Mammary epithelial cell (primary cell): ENCODE results near the gene TAF5L.

ENCODE experiments used
- EZH2 ChIP-seq: IDR thresholded peaks from 2 replicates; pipeline ENCODE4 v1.6.1; 2012; ENCODE audit warnings: low read length, inconsistent platforms, borderline replicate concordance
- TF ChIP-seq, protein P1 (sequence below), 2 donors: IDR thresholded peaks in 1 of 2; conservative IDR thresholded peaks in 1 of 2; 2 replicates each; pipeline ENCODE4 v1.5.1; 2011 to 2012; ENCODE audit warnings: inconsistent platforms in 2 of 2, low read length in 2 of 2, mild to moderate bottlenecking in 2 of 2, control low read depth in 1 of 2, low read depth in 1 of 2; ENCODE audit not compliant: insufficient read depth in 1 of 2; ENCODE audit errors: extremely low read depth in 1 of 2

DNA sequence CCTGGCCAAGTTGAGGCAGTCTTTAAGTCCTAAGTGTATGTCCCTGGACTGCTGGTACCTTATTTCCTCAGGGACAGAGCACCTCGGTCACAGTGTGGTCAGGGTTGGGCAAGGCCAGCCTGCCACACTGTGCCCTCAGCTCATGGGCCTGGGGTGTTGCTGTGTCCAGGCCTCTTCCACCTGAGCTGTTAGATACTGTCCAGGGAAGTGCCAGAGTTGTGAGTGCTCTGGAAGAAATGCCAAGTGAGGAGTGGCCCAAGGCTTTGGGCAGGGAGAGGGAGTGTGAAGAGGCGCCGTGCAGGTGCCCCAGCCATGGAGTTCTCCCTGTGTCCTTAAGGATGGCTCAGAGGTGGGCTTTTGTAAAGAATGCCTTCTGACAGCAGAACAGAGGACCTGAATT, 15.4 kb upstream of the TAF5L start:
- TF ChIP-seq, protein P1, sequence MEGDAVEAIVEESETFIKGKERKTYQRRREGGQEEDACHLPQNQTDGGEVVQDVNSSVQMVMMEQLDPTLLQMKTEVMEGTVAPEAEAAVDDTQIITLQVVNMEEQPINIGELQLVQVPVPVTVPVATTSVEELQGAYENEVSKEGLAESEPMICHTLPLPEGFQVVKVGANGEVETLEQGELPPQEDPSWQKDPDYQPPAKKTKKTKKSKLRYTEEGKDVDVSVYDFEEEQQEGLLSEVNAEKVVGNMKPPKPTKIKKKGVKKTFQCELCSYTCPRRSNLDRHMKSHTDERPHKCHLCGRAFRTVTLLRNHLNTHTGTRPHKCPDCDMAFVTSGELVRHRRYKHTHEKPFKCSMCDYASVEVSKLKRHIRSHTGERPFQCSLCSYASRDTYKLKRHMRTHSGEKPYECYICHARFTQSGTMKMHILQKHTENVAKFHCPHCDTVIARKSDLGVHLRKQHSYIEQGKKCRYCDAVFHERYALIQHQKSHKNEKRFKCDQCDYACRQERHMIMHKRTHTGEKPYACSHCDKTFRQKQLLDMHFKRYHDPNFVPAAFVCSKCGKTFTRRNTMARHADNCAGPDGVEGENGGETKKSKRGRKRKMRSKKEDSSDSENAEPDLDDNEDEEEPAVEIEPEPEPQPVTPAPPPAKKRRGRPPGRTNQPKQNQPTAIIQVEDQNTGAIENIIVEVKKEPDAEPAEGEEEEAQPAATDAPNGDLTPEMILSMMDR (conservative IDR thresholded peaks at IDR 0.05 in 1 of 2, IDR thresholded peaks at IDR 0.05 in 1 of 2; ENCODE audit: extremely low read depth in 1 of 2, insufficient read depth in 1 of 2, low read depth in 1 of 2, low read length in 2 of 2) = no peak
- TF ChIP-seq EZH2 = no peak
